Stomach (tissue), 4 donors: Measurements from ENCODE around the gene PCDH15.

Experiments used
- CTCF ChIP-seq, 7 experiments: fragments of 450-650 bp in 4 of 7; fragments of 200-600 bp in 3 of 7; sonication (generic) in 3 of 7; IDR thresholded peaks; one replicate each; pipeline ENCODE4 v1.5.1; 2016 to 2019; ENCODE audit warnings: antibody characterized with exemption in 7 of 7, control low read depth in 2 of 7, mild to moderate bottlenecking in 1 of 7
- POLR2A ChIP-seq, 4 donors: fragments of 450-650 bp; IDR thresholded peaks; one replicate each; pipeline ENCODE4 v1.6.1; 2016; ENCODE audit warnings: antibody characterized with exemption in 4 of 4, control low read depth in 2 of 4, mild to moderate bottlenecking in 1 of 4, moderate library complexity in 1 of 4
- POLR2AphosphoS5 ChIP-seq, 3 donors: sonication (generic); formaldehyde crosslinking; IDR thresholded peaks; one replicate each; pipeline ENCODE4 v1.6.1; 2016; ENCODE audit warnings: antibody characterized with exemption in 3 of 3

GRCh38 chr10:54585572-54585971 lies 215.5 kb downstream of the PCDH15 start:
- TF ChIP-seq CTCF (IDR thresholded peaks at IDR 0.05): no peak
- no peak for TF ChIP-seq POLR2AphosphoS5 (IDR thresholded peaks at IDR 0.05)
- TF ChIP-seq POLR2A (IDR thresholded peaks at IDR 0.05): no peak
